Stimulated activated CD8-positive, alpha-beta memory T cell treated with anti-CD3 and anti-CD28 coated beads, Interleukin-15, amount 100 ng/mL, for 24 hours (primary cell): Measurements from ENCODE around the gene RPS5.
"Not testable (repeated sequence)": the region's sequence is repeated elsewhere in the genome, so short reads cannot be mapped to it uniquely, and the experiment has no call there.

Experiments
- DNase-seq: peaks from one replicate; pipeline ENCODE4 v3.0.0-alpha.2; 2020; ENCODE audit warnings: low read depth

Gene RPS5

GRCh38 chr19:58356766-58357480, 30.1 kb upstream of the RPS5 start:
- DNase-seq, result no peak

GRCh38 chr19:58357481-58358145, 29.5 kb upstream of the RPS5 start:
- DNase-seq, result no peak

DNA sequence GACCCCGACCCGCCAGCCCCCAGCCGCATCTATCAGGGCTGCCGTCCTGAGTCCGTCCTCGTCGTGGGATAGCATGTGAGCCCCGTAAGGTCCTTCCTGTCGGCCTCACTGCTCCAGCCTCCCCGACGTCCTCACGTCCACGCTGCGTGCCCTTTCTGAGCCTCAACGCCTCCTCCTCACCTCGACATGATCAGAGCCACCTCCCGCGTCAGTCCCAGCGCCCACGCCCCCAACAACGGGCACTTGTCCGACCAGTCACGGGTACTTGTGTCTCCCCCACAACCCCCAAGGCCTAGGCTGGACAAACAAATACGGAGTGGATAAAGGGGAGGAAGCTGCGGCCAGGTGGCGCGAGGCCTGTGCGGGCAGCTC, 25.2 kb upstream of the RPS5 start:
- DNase-seq, result no peak

- DNase-seq, result peak; percentile 87
These were observed 24.6 kb upstream of the RPS5 start, which contains the start of gene ZNF497 for GRCh38 chr19:58362272-58362994. ZNF497 (minus strand) TSS chr19:58362751; CDS start chr19:58357635, 5,116 bp downstream.

- DNase-seq, result no peak
These were observed 22.9 kb upstream of the RPS5 start for GRCh38 chr19:58364146-58364545.

- DNase-seq, result no peak
These were observed 20.3 kb upstream of the RPS5 start for GRCh38 chr19:58366585-58367430.

DNA sequence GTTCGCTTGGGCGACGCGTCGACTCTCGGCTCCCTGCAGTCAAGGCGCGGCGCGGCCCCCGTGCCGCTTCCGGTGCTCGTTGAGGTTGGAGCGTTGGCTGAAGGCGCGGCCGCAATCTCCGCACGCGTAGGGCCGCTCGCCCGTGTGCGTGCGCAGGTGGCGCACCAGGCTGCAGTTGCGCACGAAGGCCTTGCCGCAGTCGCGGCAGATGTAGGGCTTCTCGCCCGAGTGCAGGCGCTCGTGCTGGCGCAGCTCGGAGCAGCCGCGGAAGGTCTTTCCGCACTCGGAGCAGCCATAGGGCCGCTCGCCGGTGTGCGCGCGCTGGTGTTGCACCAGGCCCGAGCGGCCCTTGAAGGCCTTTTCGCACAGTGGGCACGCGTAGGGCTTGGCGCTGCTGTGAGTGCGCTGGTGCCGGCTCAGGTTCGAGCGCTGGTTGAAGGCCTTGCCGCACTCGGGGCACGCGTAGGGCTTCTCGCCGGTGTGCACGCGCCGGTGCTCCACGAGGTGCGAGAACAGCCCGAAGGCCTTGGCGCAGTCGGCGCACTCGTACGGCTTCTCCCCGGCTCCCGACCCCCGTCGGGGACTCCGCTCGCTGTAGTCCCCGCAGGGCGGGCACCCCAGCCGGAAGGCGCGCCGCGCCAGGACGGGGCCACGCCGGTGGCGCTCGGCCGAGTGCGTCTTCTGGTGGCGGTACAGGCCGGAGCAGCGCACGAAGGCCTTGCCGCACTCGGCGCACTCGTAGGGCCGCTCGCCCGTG, 19.2 kb upstream of the RPS5 start:
- no peak for DNase-seq

- no peak for DNase-seq
These were observed 18.3 kb upstream of the RPS5 start for GRCh38 chr19:58368561-58369360.

DNA sequence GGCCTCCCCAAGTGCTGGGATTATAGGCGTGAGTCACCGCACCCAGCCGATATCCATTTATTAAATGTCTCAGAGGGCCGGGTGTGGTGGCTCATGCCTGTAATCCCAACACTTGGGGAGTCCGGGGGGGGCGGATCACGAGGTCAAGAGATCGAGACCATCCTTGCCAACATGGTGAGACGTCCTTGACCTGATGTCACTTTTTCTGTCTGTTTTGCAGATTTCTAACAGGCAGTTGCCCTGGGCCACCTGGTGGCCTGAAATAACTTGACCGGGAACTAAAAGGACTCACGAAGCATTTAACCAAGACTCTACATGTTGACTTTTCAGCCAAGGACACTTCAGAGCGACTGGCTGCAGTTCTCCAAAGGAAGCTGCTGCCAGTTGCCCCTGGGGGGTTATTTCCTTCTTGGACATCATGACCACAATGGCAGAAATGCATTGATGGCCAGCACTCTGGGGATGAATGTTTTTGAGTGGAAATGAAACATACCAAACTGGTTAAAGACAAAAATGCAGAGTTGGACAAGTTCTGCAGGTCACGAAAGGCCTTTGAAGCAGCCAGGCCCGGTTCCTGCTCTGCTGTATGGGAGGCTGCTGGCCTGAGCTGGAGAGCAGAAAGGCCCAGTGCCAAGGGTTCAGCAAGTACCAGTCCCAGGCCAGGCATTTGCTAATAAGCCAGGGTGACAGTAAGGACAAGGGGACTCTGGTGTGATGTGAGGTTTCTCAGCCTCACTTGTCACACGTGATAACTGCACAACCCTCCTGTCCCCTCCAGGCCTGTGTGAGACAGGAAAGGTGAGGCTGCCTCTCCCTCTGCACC, 14.5 kb upstream of the RPS5 start:
- no peak for DNase-seq

DNA sequence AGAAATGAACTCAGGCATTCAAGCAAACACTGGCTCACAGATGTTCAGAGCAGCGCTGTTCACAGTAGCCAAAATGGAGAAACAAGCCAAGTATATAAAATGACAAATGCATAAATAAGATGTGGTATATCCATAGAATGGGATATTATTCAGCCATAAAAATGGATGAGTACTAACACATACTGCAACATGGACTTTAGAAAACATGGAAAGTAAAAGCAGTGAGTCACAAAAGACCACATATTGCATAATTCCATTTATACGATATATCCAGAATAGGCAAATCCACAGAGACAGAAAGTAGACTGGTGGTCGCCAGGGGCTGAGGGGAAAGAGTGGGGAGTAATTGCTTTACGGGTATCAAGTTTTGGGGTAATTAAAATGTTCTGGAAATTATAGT, 12.9 kb upstream of the RPS5 start:
- DNase-seq, result no peak

- DNase-seq, result not testable (repeated sequence)
These were observed 10.3 kb upstream of the RPS5 start for GRCh38 chr19:58376724-58377123.

- no peak for DNase-seq
These were observed 7.8 kb upstream of the RPS5 start for GRCh38 chr19:58379246-58379645.

DNA sequence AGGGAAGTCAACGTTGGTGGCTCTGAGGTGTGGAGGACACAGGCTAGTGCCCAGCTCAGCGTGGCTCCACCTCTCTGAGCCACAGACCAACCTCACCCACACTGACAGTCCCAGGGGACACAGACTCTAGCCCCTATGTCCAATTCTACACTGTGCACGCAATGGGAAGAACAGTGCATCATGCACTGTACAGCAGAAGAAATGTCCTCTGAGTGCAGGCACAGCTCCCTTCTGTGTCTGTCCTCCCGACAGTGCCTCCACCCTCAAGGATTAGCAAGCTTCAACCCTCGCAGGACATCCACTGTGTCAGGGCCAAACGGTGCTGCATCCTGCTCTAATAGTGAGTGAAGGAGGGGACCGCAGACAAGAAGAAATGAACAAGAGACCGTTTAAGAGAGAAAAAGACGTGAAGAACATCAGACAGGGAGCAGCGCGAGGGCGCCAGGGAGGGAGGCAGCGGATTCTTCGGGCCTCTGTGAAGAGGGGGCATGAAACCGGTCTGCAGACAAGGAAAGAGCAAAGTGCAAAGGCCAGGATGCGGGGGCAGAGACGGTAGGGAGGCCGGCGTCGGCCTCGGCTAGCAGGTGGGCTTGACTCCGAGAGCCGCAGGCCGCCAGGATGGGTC, 6.9 kb upstream of the RPS5 start:
- DNase-seq, result no peak

GRCh38 chr19:58380662-58381459, 6.2 kb upstream of the RPS5 start, which contains the start of gene ZNF837:
ZNF837 (minus strand) TSS chr19:58381030; CDS start chr19:58369332, 11,698 bp downstream.
- peak; percentile 83 for DNase-seq

DNA sequence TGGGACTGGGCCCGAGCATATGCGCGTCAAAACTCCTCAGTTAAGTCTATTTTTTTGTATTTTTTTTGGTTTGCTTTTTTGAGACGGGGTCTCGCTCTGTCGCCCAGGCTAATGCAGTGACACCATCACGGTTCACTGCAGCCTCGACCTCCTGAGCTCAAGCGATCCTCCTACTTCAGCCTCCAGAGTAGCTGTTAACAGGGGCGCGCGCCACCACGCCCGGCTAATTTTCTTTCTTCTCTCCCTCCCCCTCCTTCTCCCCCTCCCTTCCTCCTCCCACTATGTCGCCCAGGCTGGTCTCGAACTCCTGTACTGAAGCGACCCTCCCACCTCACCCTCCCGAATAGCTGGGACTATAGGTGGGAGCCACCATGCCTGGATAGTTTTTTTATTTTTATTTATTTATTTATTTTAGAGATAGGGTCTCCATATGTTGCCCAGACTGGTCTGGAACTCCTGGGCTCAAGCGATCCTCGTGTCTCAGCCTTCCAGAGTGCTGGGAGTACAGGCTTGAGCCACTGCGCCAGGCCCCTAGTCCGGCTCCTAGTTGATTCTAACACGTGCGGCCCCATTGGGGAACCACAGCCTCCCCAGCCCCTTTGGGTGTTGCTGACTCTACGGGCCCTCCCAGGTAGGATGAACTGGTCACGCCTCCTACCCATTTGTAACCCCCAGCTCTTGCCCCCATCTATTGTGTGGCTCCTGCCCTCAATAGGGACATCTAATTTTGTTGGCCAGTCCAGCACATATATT, 5.4 kb upstream of the RPS5 start:
- no peak for DNase-seq

DNA sequence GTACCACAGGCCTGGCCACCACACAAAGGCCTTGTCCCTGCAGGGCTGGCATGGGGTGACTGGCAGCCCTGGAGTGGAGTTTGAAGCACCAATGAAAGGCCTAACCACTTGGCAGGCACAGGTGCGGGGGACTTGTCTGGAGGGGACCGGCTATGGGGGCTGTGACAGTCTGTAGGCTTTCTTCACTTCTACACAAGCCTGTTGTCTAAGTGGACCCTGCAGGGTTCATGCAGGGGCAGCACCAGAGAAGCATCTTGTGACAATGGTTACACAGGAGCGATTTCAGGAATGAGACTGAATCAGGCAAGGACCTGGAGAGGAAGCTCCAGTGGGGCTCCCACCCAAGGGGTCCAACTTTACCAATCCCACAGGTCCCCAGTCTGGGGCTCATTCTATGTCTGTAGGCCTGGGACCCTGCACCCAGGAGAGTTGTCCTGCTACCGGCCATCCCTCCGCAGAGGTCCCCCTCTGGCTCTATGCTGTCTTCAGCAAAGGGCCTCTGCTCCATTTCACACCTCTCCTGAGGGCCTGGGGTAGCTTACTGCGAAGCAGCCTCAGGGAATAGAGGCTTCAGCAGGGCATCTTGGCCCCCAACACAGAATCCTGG, 4.0 kb upstream of the RPS5 start:
- no peak for DNase-seq

GRCh38 chr19:58385313-58385890, 1.7 kb upstream of the RPS5 start:
- DNase-seq, result no peak
